ENCODE data around the gene ZXDC.

Gene ZXDC

DNA sequence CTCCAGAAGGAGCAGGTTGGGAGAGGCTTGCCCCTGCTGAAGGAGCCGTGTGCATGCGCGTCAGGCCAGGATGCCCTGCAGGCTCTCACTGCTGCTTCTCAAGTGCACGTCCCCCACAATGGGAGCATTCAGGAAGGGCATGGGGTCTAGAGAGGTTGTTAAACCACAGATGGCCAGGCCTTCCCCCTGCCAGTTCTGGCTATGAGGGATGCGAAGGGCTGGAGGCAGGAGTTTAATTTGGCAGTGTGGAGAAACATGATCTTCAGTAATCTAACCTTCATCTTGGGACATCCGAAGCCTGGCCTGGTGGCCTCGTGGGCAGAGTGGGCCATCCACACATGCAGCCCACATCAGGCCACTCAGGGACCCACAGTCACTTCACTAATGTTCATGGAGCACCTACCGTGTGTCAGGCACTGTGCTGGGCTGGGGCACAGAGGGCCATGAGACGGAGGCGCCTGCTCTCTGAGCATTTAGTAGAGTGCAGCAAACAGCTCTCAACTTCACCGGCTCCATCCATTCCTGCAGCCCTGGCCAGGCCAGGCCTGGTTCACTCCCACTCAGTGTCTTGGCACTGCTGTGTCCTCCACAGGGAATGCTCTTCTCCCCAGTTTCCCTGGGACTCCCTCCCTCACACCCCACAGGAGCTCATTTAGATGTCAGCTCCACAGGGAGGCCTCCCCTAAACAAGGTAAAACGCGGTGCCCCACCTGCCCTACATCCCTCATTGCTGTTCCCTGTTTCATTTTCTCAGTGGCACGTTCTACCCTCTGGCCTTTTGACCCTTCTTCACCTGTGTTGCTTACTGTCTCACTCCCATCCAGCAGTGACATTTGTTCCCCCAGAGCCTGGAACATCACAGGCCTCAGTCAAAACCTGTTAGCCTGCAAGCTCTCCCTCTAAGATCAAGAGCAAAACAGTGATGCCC is 77.0 kb downstream of the ZXDC start:
- H3K27me3 ChIP-seq (ENCODE audit: insufficient read depth, low read length), result peaks cover 27% of the 10 kb centered on the region
- no peaks in the 10 kb centered on the region for H3K79me2 ChIP-seq (ENCODE audit: control insufficient read depth, insufficient read depth, low read length, unreplicated experiment)
- H3K4me3 ChIP-seq (ENCODE audit: low read depth, low read length), result no peak overlapping the region
- H2AFZ ChIP-seq (ENCODE audit: low read length, unreplicated experiment), result no peak overlapping the region
- H3K36me3 ChIP-seq (ENCODE audit: insufficient read depth, low read length), result no peaks in the 10 kb centered on the region
- H3K27ac ChIP-seq (ENCODE audit: low read depth, low read length), result no peak overlapping the region
- H3K4me1 ChIP-seq (ENCODE audit: control insufficient read depth, insufficient read depth, low read length, unreplicated experiment), result no peaks in the 10 kb centered on the region

- Histone ChIP-seq H2AFZ (ENCODE audit: low read length, unreplicated experiment) (no peak overlapping the region), H3K79me2 (ENCODE audit: control insufficient read depth, insufficient read depth, low read length, unreplicated experiment) (no peaks in the 10 kb centered on the region), H3K4me1 (ENCODE audit: control insufficient read depth, insufficient read depth, low read length, unreplicated experiment) (no peaks in the 10 kb centered on the region), H3K27ac (ENCODE audit: low read depth, low read length) (no peak overlapping the region), H3K27me3 (ENCODE audit: insufficient read depth, low read length) (peaks cover 33% of the 10 kb centered on the region), H3K4me3 (ENCODE audit: low read depth, low read length) (no peak overlapping the region), H3K36me3 (ENCODE audit: insufficient read depth, low read length) (no peaks in the 10 kb centered on the region)
Measured at GRCh38 chr3:126397610-126398422, 77.9 kb downstream of the ZXDC start.

DNA sequence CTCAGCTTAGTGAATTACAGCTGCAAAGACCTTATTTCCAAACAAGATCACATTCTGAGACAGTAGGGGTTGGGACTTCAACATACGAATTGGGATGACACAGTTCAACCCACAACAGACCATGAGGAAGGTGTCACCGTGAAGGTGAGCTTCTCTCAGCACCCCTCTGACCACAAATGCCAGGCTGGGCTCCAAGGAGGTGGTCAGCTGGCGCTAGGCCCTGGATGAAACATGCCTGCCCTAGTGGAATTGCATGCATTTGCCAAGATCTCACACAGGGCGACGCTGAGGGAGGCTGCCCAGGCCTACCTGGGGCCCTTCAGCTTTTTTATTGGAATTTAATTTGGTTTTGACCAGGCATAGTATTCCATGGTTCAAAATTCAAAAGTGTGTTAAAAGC is 79.2 kb downstream of the ZXDC start:
- Histone ChIP-seq H3K4me1 (ENCODE audit: control insufficient read depth, insufficient read depth, low read length, unreplicated experiment) (no peaks in the 10 kb centered on the region), H3K27me3 (ENCODE audit: insufficient read depth, low read length) (peaks cover 46% of the 10 kb centered on the region), H2AFZ (ENCODE audit: low read length, unreplicated experiment) (no peak overlapping the region), H3K27ac (ENCODE audit: low read depth, low read length) (no peak overlapping the region), H3K79me2 (ENCODE audit: control insufficient read depth, insufficient read depth, low read length, unreplicated experiment) (no peaks in the 10 kb centered on the region), H3K4me3 (ENCODE audit: low read depth, low read length) (no peak overlapping the region), H3K36me3 (ENCODE audit: insufficient read depth, low read length) (no peaks in the 10 kb centered on the region)

DNA sequence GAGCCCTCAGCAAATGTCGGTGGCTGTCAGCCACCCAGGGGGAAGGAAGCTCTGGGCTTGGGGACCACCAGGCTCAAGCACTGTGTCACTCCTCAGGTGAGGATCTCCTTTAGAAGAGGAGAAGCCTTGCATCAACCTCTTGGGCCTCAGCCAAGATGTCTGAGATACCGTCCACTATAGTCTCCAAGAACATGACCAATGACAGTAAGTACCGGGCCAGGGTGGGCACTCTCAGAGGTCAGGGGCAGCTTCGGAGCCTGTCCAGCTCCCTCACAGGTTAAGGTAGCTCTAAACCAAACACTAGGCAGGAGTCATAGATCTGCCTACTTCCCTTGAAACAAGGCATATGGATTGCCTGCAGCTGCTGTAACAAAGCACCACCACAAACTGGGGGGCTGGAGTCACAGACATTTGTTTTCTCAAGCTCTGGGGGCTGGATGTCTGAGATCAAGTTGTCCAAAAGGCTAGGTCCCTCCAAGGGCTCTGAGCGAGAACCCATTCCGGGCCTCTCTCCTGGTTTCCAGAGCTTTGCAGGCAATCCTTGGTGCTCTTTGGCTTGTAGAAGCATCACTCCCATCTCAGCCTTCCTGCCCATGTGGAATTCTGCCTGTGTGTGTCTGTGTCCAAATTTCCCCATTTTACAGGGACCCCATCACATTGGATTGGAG is 79.7 kb downstream of the ZXDC start:
- H3K27me3 ChIP-seq (ENCODE audit: insufficient read depth, low read length), result peaks cover 50% of the 10 kb centered on the region
- no peaks in the 10 kb centered on the region for H3K79me2 ChIP-seq (ENCODE audit: control insufficient read depth, insufficient read depth, low read length, unreplicated experiment)
- no peak overlapping the region for H3K27ac ChIP-seq (ENCODE audit: low read depth, low read length)
- no peak overlapping the region for H3K4me3 ChIP-seq (ENCODE audit: low read depth, low read length)
- H3K36me3 ChIP-seq (ENCODE audit: insufficient read depth, low read length), result no peaks in the 10 kb centered on the region
- no peak overlapping the region for H2AFZ ChIP-seq (ENCODE audit: low read length, unreplicated experiment)
- no peaks in the 10 kb centered on the region for H3K4me1 ChIP-seq (ENCODE audit: control insufficient read depth, insufficient read depth, low read length, unreplicated experiment)

DNA sequence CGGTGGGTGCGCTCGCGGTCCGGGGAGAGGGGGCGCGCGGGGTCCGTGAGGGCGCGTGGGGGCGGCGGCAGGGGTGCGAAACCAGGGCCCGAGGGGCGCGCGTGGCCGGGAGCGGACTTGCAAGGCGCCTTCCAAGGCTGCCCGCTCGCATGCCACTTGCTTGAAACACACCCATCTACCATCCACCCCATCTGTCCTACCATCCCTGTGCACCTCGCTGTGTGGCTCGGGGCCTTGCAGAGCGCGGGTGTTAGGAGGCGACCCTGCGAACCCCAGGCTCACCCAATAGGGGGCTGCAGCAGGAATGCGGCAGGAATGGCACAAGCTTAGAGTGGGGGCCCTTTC is 80.7 kb downstream of the ZXDC start:
- Histone ChIP-seq H3K27ac (ENCODE audit: low read depth, low read length) (no peak overlapping the region), H3K4me1 (ENCODE audit: control insufficient read depth, insufficient read depth, low read length, unreplicated experiment) (no peaks in the 10 kb centered on the region), H3K4me3 (ENCODE audit: low read depth, low read length) (peak overlapping the region; percentile 47), H3K27me3 (ENCODE audit: insufficient read depth, low read length) (peaks cover 61% of the 10 kb centered on the region), H2AFZ (ENCODE audit: low read length, unreplicated experiment) (no peak overlapping the region), H3K79me2 (ENCODE audit: control insufficient read depth, insufficient read depth, low read length, unreplicated experiment) (no peaks in the 10 kb centered on the region), H3K36me3 (ENCODE audit: insufficient read depth, low read length) (no peaks in the 10 kb centered on the region)

- Histone ChIP-seq H3K27ac (ENCODE audit: low read depth, low read length) (no peak within 1 kb of the TSS), H3K36me3 (ENCODE audit: insufficient read depth, low read length) (no peaks in the 10 kb centered on the region), H3K27me3 (ENCODE audit: insufficient read depth, low read length) (peaks cover 64% of the 10 kb centered on the region), H2AFZ (ENCODE audit: low read length, unreplicated experiment) (no peak within 1 kb of the TSS), H3K4me3 (ENCODE audit: low read depth, low read length) (peak within 1 kb of the TSS; percentile 47), H3K4me1 (ENCODE audit: control insufficient read depth, insufficient read depth, low read length, unreplicated experiment) (no peaks in the 10 kb centered on the region), H3K79me2 (ENCODE audit: control insufficient read depth, insufficient read depth, low read length, unreplicated experiment) (no peaks in the 10 kb centered on the region)
Measured at GRCh38 chr3:126394179-126394976, 81.3 kb downstream of the ZXDC start, which contains the start of gene CFAP100. TSS of gene CFAP100 (plus strand) at chr3:126394909. CDS start at chr3:126396001, 1,092 bp downstream.

DNA sequence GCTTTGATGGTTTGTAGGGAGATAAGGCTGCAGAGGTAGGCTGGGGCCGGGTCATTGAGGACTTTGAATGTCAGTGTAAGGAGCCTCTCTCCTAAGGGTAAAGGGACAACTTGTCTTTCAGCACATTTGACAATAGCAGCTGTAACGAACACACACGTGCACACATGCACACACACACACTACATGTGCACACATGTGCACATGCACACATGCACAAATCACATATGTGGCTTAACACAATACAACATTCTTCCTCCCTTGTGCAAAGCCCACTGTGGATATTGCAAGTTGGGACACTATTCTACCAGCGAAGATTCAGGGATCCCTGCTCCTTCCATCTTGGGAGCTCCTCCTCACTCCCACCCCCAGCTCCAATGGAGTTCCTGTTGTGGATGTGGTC is 82.1 kb downstream of the ZXDC start:
- H3K27ac ChIP-seq (ENCODE audit: low read depth, low read length), result no peak overlapping the region
- H3K4me3 ChIP-seq (ENCODE audit: low read depth, low read length), result no peak overlapping the region
- H3K36me3 ChIP-seq (ENCODE audit: insufficient read depth, low read length), result no peaks in the 10 kb centered on the region
- H3K79me2 ChIP-seq (ENCODE audit: control insufficient read depth, insufficient read depth, low read length, unreplicated experiment), result no peaks in the 10 kb centered on the region
- H3K27me3 ChIP-seq (ENCODE audit: insufficient read depth, low read length), result peaks cover 64% of the 10 kb centered on the region
- H3K4me1 ChIP-seq (ENCODE audit: control insufficient read depth, insufficient read depth, low read length, unreplicated experiment), result no peaks in the 10 kb centered on the region
- H2AFZ ChIP-seq (ENCODE audit: low read length, unreplicated experiment), result no peak overlapping the region

GRCh38 chr3:126392246-126392645 is 83.4 kb downstream of the ZXDC start:
- Histone ChIP-seq H3K4me1 (ENCODE audit: control insufficient read depth, insufficient read depth, low read length, unreplicated experiment) (no peaks in the 10 kb centered on the region), H3K79me2 (ENCODE audit: control insufficient read depth, insufficient read depth, low read length, unreplicated experiment) (no peaks in the 10 kb centered on the region), H2AFZ (ENCODE audit: low read length, unreplicated experiment) (no peak overlapping the region), H3K4me3 (ENCODE audit: low read depth, low read length) (no peak overlapping the region), H3K27me3 (ENCODE audit: insufficient read depth, low read length) (peaks cover 64% of the 10 kb centered on the region), H3K27ac (ENCODE audit: low read depth, low read length) (no peak overlapping the region), H3K36me3 (ENCODE audit: insufficient read depth, low read length) (no peaks in the 10 kb centered on the region)

DNA sequence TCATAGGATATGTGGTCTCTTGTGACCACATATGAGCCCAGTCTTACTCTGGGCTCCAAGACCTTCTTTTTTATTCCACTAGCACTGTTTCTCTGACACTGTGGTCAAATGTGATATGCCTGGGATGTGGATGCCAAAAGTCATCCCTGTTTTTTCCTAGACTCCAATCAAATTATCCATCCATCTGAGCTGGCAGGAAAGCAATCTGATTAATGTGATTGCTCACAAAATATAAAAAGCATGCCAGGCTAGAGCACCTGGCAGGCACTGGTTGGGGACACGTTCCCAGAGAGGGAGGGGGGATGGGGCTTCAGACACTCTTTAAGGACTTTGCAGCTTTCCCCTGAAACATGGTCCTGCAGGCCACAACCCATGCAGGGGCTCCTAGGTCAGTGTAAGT is 84.1 kb downstream of the ZXDC start:
- Histone ChIP-seq H3K27me3 (ENCODE audit: insufficient read depth, low read length) (peaks cover 64% of the 10 kb centered on the region), H2AFZ (ENCODE audit: low read length, unreplicated experiment) (no peak overlapping the region), H3K79me2 (ENCODE audit: control insufficient read depth, insufficient read depth, low read length, unreplicated experiment) (no peaks in the 10 kb centered on the region), H3K4me3 (ENCODE audit: low read depth, low read length) (no peak overlapping the region), H3K27ac (ENCODE audit: low read depth, low read length) (no peak overlapping the region), H3K36me3 (ENCODE audit: insufficient read depth, low read length) (no peaks in the 10 kb centered on the region), H3K4me1 (ENCODE audit: control insufficient read depth, insufficient read depth, low read length, unreplicated experiment) (no peaks in the 10 kb centered on the region)

DNA sequence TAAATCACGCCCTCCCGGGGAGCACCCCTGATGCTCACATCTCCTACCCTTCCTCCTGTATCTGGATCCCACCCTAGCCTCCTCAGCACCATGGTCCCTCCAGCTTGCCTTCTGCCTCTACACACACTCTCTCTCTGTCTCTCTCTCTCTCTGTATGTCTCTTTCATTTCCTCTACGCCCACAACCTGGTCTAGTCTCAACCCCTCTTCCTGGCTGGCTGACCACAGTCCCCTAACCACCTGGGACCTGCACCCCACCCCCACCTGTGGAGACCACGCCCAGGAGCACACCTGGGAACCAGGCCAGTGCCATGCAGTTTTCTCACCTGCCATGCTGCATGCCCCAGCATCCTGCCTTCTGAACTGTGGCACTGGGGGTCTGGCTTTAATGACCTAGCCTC is 84.9 kb downstream of the ZXDC start:
- Histone ChIP-seq H3K4me3 (ENCODE audit: low read depth, low read length) (no peak overlapping the region), H3K27me3 (ENCODE audit: insufficient read depth, low read length) (peaks cover 61% of the 10 kb centered on the region), H3K79me2 (ENCODE audit: control insufficient read depth, insufficient read depth, low read length, unreplicated experiment) (no peaks in the 10 kb centered on the region), H3K4me1 (ENCODE audit: control insufficient read depth, insufficient read depth, low read length, unreplicated experiment) (no peaks in the 10 kb centered on the region), H3K36me3 (ENCODE audit: insufficient read depth, low read length) (no peaks in the 10 kb centered on the region), H3K27ac (ENCODE audit: low read depth, low read length) (no peak overlapping the region), H2AFZ (ENCODE audit: low read length, unreplicated experiment) (no peak overlapping the region)

Measured in ACC112 (cell line).